ENCODE measurements around the gene SLC35F4. TPM values are rescaled to one million over a fixed set of nuclear protein-coding genes. Genes with fewer than 3 reads are reported as not detected.

Gene SLC35F4
- total RNA-seq, 1 experiment from 2014 or later: not detected

- Histone ChIP-seq H3K4me2 (ENCODE audit: low read length) (peak overlapping the region; percentile 71), H3K79me2 (ENCODE audit: insufficient read depth, low read length) (no peaks in the 10 kb centered on the region), H3K27ac (ENCODE audit: low read depth, low read length) (no peak overlapping the region), H4K20me1 (ENCODE audit: insufficient read depth) (no peaks in the 10 kb centered on the region), H3K9ac (ENCODE audit: low read length) (no peak overlapping the region), H3K9me2 (ENCODE audit: insufficient read depth) (no peaks in the 10 kb centered on the region), H3K27me3 (ENCODE audit: insufficient read depth, low read length) (no peaks in the 10 kb centered on the region), H3K4me3 (replicated peaks in 1 of 2; ENCODE audit: low read depth in 1 of 2, low read length in 2 of 2) (peak overlapping the region in 1 of 2 experiments; percentile 41; a peak in 2 of 4 replicates), H2AFZ (ENCODE audit: low read depth, low read length, poor library complexity, severe bottlenecking) (peak overlapping the region; percentile 94), H3K36me3 (ENCODE audit: control insufficient read depth in 1 of 2, insufficient read depth in 2 of 2, low read length in 2 of 2) (no peaks in the 10 kb centered on the region), H3K4me1 (ENCODE audit: control insufficient read depth in 1 of 2, insufficient read depth in 2 of 2, low read length in 2 of 2) (peaks cover 18 to 27% of the 10 kb centered on the region in 2 experiments; a peak in 3 of 4 replicates), H3K9me3 (ENCODE audit: control insufficient read depth in 1 of 2, insufficient read depth in 1 of 2, low read depth in 1 of 2, low read length in 2 of 2) (no peaks in the 10 kb centered on the region)
- ATAC-seq: peak; percentile 97
- intact Hi-C loops (cut with micrococcal nuclease): no loop called here
- POLR2A ChIA-PET: interaction anchor here (0.6 to 1.0 kb wide), 3 partner anchors 10 to 337 kb away, joined by 3 read pairs; no protein-coding TSS in a partner anchor
- BruUV-seq (replicated peaks): no TSS peak
- CTCF ChIA-PET: interaction anchor here (1.6 kb wide), 1 partner anchor 38 kb away, joined by 6 read pairs; no protein-coding TSS in a partner anchor
- RAD21 ChIA-PET (ENCODE audit: low non-redundant PET in 1 of 2, low total read pairs in 2 of 2, uncharacterized antibody in 2 of 2, unreplicated experiment in 2 of 2): interaction anchor here in 1 of 2 experiments (0.9 kb wide), 1 partner anchor 270 kb away, joined by 3 read pairs; no protein-coding TSS in a partner anchor
- peak; percentile 96 for DNase-seq (ENCODE audit: low read depth, low spot score)
- TF ChIP-seq ZBTB33 (IDR thresholded peaks at IDR 0.05; ENCODE audit: extremely low read depth, insufficient replicate concordance, low read length) (no peak), JUND (IDR thresholded peaks at IDR 0.05) (peak; percentile 98), POLR2AphosphoS5 (IDR thresholded peaks at IDR 0.05; ENCODE audit: low read depth, low read length) (peak; percentile 69), SIN3A (IDR thresholded peaks at IDR 0.05; ENCODE audit: low read depth) (peak; percentile 66), REST (IDR thresholded peaks at IDR 0.05; ENCODE audit: low read depth) (no peak), YY1 (IDR thresholded peaks at IDR 0.05; ENCODE audit: extremely low read depth, insufficient replicate concordance, low read depth, low read length) (no peak), EZH2 (IDR thresholded peaks at IDR 0.05) (no peak), ATF3 (IDR thresholded peaks at IDR 0.05) (0 out of 2 replicates have a peak, but pooled peaks have one; percentile 9), FOSL1 (IDR thresholded peaks at IDR 0.05; ENCODE audit: low read depth) (peak; percentile 99), POLR2A (IDR thresholded peaks at IDR 0.05; ENCODE audit: borderline replicate concordance, extremely low read depth, insufficient read depth, insufficient read length) (no peak), CEBPB (IDR thresholded peaks at IDR 0.05; ENCODE audit: low read depth) (peak; percentile 85), CBX3 (IDR thresholded peaks at IDR 0.05; ENCODE audit: low read depth) (peak; percentile 58; the same call in 1 of the 2 replicates), SRF (IDR thresholded peaks at IDR 0.05; ENCODE audit: low read depth) (no peak; the same call in none of the 2 replicates), ZNF274 (IDR thresholded peaks at IDR 0.05; ENCODE audit: low read depth, low read length) (no peak), CTCF (IDR thresholded peaks at IDR 0.05 in 2 of 3, conservative IDR thresholded peaks at IDR 0.05 in 1 of 3; ENCODE audit: borderline replicate concordance in 1 of 3, insufficient read depth in 1 of 3, low read depth in 2 of 3, low read length in 2 of 3) (no peak), MAX (IDR thresholded peaks at IDR 0.05) (no peak; the same call in 1 of the 2 replicates), EZH2phosphoT487 (IDR thresholded peaks at IDR 0.05; ENCODE audit: borderline replicate concordance) (no peak), ELF1 (IDR thresholded peaks at IDR 0.05; ENCODE audit: borderline replicate concordance, low read depth) (no peak), SP1 (IDR thresholded peaks at IDR 0.05; ENCODE audit: low read depth) (peak; percentile 87), ZFX (IDR thresholded peaks at IDR 0.05) (no peak), EGR1 (IDR thresholded peaks at IDR 0.05; ENCODE audit: low read depth) (no peak)
These were observed 32.6 kb downstream of the SLC35F4 start for GRCh38 chr14:57833323-57833722.
